ENCODE data around the gene IRF2.
A peak's percentile ranks its signal among the peaks of the same experiment; 100 is the strongest.

The IRF2 gene

DNA sequence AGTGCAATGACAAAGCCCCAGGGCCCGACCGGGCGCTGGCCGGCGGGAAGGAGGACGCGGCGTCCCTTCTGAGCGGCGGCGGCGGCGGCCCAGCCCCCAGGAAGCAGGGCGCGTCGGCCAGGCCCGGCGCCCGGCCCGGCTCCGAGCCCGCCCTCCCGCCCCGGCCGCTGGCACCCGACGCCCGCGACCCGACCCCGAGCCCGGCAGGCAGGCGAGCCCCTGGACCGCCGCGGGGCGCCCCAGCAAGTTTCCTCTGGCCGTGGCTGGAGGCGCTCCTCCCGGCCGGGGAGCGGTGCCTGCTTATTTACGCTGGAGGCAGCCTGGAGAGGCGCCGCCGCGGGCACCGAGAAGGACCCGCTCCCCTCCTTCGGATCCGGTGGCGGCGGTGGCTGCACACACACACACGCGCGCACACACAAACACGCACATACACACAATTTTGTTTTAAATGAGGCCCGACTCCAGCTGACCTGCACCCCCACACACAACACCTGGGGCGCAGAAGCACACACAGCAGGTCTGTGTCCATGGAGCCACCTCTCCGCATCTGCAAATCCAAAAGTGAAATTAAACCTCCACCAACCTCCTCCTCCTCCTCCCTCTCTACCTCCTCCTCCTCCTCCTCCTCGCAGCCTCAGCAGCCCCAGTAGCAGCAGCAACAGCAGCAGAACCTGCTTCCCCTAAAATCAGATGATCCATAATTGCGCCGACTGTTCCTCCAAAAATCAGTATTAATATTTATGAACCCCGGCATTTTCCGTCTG lies 669 bp downstream of the IRF2 start:
- DNase-seq, result no peak

DNA sequence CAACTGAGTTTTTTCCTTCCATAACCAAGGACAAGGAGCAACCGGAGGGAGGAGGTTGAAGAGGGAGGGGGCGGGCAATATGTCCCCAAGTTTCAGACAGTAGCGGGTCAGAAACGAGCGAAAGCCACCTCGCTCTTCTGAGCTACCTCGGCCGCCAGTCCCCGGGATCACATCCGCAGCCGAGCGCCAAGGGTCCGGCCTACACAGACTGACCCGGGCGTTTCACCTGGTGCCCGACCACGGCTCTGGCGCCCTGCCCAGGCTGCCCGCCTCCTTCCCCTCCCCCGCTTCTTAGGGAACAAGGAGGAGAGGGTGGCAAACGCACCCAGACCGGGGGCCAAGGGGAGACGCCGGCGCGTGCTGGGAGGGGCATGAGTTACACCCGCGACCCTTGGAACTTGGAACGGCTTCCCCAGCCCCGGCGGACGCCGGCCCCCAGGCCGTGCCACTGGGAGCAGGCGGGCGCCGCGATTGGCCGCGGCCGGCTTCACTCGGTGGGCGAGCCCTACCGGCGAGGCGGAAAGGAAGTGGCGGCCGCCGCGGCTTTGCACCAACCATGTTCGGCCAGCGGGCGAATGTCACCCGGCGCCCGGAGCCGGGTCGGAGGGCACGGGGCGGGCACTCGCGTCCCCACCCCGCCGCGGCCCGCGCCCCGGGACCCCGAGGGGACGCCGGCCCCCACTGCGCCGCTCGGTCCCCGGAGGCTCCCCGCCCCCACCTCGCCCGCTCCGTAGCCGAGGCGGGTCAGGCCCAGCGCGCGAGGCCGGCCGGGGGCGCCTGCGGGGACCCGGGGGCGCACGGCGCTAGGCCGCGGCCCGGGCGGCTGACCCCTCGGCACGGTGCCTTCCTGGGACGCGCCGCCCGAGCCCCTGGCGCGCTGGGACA lies 1.5 kb downstream of the IRF2 start:
- DNase-seq, result no peak

DNA sequence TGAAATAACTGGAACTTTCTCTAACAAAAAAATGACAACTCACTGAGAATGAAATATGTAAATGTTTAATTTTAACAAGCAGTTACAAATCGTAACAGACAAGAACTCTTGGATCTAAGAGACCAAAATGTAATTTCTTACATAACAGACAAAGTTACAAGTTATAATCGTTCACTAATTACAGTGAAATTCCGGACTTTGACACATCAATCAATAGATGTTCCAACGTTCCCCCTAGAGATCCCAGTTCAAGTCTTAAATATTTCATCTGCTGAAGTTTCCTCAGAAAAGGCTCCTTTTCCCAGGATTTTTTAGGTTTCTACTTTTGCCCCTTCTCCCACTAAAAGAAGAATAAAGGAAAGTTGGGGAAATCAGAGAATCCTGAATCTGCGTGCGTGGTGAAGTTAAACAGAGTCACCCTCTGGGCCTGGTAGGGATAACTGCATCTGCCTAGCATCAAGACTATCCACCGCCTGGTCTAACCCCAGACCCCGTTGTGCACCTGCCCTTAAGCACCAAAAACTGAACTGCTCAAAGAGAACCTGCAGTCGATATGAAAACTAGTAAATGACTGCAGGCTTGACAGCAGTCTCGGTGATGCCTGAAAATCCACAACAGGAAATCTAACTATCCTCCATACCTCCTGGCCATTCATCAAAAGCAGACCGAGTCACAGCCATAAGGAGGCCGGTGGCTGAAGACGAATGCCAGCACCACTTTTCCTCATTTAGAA lies 2.3 kb downstream of the IRF2 start:
- no peak for DNase-seq

DNA sequence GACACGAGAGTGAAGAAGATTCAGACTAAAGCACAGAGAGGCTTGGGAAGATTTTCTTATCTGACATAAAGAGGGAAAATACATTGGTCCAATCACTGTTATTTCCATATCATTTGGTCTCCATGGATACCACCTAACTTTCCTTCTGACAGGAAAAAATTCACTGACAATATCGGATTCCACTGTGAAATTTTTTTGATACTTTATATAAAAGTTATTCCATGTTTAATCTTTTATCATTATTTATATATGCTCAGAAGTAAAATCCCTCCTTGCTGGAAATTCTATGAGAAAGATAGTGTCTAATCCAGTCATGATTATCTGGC lies 3.6 kb downstream of the IRF2 start:
- DNase-seq, result no peak

DNA sequence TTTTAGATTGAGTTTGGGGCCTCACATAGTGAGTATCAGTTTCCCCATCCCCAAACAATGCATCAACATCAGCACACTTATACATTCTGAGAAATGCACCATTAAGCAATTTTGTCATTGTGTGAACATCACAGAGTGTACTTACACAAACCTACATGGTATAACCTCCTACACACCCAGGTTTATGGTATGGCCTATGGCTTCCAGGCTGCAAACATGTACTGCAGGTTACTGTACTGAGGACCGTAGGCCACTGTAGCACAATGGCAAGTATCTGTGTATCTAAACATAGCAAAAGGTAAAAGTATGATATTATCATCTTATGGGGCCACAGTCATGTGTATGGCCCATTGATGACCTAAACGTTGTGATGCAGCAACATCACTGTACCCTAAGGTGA lies 7.7 kb downstream of the IRF2 start:
- no peak for DNase-seq

DNA sequence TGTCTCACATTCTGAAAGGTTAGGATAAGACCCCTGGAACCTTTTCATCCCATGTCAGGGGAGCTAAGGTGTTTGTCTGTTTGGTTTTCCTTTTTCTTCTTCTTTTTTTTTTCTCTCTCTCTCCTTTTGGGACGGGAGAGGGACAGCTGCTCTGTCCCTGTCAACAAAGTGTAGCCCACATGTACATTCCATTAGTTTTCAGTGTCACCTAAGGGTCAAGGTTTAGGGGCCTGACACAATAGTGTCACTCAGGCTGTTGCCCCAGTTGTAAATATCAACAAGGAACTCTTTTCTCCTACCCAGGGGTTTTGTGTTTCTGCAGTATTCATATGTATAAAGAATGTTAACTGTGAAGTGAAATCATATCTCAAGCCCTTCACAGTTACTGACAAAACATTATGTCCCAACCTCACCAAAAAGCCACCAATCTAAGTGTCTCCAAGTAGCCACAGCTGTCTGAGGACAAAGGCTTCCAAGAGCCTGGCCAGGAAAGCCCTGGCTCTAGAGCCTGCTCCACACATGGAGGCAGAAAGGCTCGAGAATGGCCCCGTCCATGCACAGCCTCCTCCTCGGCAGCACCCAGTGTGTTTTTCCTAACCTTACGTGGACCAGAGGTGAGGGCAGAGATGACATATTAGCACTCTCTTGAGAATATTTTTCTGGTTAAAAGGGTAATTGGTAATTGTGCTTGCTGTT lies 9.4 kb downstream of the IRF2 start:
- DNase-seq, result no peak

DNA sequence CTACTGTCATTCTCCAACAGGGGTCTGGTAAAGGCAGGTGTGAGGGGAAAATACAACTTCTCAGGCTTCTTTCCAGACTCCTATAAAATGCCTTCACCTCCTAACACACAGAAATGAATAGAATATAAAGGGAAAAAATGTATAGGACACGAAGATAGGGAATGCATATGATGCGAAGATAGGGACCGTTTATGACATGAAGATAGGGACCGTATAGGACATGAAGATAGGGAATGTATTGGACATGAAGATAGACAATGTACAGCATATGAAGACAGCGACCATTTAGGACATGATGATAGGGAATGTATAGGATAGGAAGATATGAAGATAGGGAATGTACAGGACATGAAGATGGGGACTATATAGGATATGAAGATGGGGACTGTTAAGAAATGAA lies 10.5 kb downstream of the IRF2 start:
- DNase-seq, result no peak

DNA sequence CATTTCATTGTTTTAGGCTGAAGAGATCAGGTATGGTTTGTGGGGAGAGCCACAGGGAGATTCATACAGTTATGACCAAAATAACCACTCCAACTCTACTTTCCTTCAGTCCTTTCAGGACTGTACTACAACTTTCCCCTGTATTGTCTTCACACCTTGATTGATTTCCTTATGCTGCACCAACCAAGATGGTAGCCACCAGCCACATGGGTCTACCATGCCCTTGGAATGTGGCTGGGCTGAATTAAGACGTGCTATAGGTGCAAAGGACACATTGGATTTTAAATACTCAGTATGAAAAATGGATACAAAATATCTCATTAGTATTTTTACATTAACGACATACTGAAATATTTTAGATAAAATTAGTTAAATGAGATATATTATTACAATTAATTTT lies 11.2 kb downstream of the IRF2 start:
- no peak for DNase-seq

DNA sequence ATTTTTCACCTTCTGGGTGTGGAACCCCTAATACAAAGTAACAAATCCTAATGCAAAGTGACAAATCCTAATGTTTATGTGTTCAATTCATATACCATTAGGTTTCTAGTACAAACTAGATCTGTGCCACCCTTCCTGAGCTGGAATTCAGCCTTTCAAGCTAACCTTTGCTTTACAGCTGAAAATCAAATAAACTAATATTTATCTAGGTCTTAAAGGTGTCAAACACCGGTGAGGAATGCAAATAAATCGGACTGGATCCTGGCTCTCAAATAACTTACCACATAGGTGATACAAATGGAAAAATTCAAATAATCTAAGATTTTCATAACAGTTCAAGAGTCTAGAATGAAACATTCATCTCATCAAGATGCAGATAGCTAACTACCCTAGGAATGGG lies 11.6 kb downstream of the IRF2 start:
- DNase-seq, result no peak

DNA sequence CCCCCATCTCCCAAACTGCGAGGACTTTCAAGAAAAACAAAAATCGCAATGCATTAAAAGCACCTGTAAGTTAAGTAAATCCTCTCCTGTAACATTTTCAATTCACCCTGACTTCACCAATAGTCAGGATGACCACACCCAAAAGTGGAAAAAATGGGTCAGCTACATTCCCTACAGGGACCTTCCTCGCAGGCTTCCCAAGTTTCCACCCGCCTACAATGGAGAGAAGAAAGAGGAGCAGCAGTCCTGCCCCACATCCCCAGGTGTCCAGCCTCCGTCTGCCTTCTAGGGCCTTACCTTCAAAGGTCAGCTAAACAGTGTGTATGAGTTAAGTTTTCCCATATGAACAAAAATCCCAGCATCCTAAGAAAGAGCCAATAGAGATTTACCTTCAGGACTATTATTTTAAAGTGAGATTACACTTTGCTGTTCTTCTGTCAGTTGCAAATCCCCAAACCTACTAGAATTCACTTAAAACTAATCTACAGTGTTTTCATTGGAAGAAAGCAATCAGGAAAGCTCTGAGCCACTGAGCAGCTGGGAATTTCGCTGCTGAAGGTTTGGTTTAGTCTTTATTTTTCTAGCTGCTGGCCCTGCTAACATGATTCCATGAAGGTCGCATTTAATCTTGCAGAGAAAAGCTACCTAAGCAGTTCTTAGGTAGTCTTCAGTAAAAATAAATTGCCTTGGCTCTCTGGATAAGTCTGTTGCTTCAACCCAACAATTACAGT lies 12.5 kb downstream of the IRF2 start:
- no peak for DNase-seq

DNA sequence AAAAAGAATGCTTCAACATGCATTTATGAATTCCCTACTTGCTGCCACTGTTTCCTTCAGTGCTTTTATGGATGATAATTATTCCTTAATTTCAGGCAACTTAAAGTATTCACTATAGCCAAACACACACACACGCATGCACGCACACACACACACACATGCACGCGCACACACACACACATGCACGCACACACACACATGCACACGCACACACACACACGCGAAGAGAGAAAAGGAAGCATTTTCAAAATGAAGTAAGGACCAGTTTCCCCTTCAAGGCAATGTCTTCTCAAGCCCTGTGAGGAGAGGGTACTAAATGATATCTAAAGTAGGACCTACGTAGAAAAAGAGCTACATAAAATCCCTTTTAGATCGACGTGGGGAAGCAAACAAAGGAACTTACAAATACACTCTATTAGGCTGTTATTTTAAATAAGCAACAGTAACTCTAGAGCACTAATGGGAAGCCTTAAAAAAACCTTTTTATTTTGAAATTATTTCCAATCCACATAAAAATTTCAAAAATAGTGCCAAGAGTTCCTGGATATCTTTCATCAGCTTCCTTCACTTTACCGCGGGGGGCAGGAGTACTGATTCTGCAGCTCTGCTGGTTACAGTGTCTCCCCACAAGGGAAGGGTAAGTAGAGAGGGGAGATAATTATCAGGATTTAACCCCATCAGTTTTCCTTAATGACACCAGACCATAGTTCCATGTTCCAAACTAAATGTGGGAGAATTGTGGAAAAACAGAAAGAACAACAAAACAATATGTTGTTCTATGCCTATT lies 13.7 kb downstream of the IRF2 start:
- no peak for DNase-seq

DNA sequence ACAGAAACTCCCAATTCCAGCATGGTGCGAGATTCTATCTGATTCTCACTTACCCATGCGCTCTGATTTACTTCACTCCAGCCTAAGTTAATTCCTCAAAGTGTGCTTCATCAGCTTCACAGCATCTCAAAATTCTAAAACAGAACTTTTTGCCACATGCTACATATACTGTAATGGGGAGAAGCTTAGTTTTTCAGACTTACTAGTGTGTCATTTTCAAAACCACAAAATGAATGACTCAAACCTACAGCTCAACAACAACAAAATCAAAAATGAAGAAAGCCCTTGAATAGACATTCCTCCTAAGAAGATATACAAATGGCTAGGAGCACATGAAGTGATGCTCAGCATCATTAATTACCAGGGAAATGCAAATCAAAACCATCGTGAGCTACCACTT lies 14.9 kb downstream of the IRF2 start:
- DNase-seq, result no peak

DNA sequence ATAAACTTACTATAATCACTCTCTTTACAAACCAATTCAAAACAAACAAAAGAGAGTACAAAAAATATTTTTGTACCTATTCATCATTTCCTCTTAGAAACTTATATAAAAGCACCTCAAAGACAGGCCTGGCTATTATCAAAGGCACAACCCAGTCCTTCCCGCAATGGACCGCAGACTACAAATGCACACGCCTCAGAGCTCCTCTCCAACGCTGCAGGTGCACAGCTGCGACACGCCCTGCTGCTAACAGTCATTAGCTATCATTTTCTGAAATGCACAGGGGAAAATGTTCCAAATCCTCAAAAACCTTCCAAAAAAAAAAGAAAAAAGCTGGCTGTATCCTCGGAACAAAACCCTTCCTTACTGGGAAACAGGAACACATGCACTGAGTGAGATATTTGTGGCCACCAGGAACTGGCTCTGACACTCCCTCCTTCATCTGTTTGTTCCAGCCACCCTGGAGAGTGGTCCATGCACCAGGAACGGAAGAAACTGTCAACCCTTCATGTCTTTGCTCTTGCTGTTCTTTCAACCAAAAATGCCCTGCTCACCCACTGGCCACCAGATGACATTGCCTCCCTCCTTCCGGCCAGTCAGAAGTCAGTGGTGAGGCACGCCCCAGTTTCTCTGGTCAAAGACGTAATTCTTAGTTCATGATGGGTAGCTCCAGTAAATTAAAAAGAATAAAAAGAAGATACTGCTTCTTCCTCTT lies 16.7 kb downstream of the IRF2 start:
- DNase-seq, result peak; percentile 48 to 62

DNA sequence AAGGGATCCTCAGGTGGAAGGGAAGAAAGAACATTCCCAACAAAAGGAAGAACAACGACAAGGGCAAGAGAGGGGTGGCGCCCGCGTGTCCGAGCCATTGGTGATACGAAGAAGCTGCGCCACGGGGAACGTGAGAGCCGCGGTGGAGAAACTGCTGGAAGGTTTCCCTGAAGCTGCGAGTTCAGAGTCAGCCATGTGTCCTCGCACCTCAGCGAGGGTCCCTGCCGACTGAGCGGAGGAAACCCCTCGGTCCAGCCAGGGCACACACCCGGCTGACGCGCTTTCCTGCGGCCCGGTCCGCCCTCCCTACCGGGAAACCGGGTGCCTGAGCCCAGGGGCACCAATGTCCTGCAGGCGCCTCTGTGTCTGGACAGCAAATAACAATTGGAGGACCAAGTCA lies 18.0 kb downstream of the IRF2 start:
- no peak for DNase-seq

DNA sequence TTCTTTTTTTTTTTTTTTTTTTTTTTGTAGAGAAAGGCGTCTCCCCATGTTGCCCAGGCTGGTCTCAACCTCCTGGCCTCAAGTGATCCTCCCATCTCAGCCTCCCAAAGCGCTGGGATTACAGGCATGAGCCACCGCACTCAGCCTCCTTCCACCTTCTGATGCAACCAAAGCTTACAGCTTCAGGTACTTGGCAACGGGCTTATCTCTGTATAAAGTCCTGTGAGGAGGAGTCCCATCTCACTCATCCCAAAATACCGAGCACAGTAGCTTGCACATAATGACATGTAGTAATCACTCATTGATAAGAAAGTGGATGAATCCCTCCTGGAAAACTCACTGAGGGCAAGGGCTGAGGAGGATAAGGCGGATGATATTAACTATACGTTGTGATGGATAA lies 19.1 kb downstream of the IRF2 start:
- DNase-seq, result no peak

DNA sequence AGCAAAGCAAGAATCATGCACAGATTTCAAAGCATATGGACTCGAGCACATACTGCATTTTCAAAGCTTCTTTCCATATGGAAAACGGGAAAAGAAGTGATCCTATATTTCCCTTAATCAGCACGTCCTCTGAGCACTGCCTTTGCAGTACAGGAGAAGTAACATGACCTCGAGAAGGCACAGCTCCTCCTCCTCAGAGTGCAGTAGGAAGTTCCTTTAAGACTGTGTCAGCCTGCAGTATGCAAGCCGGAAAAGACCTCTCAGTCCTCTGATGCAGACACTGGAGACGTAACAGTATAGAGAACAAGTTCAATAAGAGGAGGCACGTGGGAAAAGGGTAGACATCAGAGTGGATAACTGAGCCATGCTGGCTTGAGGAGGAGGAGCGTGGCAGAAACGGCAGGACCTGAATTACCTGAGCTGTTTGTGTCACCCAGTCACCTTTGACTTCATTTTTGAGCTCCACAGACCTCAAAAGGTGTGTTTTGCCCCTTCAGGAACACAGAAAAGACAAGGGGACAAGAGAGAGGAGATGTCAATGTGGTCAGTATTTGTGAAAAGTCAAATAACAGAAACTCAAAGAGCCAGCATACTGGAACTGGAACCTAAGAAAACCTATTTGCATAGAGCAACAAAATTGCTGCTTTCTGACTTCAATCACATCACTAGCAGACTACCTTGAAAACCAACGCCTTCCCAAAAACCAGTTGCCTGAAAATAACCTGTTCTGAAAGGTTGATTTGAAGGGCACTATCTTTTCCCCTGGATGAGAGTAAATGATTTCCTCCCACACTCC lies 20.8 kb downstream of the IRF2 start:
- DNase-seq, result no peak

DNA sequence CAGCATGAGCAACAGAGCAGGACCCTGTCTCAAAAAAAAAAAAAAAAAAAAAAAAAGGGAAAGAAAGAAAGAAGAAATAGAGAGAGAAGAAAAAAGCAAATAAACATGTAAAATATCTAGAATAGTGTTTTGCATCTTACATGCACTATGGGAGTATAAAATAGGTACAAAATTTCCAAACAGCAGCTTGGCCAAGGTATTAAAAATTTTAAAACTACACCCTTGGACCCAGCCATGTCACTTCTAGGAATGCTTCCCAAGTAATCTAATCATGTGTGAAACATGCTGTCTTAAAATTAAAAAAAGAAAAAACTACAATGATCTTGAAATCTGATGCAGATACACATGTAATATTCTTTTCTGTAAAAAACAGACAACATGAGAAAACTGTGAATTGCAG lies 21.6 kb downstream of the IRF2 start:
- no peak for DNase-seq

DNA sequence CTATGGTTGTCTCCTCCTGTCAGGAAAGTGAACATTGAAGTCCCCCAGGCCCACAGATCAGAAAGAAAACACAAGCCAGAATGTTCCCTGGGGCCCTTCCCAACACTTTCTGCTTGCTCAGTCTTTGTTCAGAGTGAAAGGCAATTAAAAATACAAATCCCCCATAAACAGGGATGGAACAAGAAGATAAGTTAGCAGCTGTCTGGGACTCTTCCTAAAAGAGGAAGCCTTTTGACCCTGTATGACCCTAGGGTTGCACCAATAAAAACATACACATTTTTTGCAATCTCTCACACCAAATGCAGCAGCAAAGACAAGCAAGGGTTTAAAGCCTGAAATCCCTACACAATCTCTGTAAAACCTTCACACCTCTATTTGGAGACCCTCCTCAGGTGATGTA lies 22.6 kb downstream of the IRF2 start:
- DNase-seq, result no peak

DNA sequence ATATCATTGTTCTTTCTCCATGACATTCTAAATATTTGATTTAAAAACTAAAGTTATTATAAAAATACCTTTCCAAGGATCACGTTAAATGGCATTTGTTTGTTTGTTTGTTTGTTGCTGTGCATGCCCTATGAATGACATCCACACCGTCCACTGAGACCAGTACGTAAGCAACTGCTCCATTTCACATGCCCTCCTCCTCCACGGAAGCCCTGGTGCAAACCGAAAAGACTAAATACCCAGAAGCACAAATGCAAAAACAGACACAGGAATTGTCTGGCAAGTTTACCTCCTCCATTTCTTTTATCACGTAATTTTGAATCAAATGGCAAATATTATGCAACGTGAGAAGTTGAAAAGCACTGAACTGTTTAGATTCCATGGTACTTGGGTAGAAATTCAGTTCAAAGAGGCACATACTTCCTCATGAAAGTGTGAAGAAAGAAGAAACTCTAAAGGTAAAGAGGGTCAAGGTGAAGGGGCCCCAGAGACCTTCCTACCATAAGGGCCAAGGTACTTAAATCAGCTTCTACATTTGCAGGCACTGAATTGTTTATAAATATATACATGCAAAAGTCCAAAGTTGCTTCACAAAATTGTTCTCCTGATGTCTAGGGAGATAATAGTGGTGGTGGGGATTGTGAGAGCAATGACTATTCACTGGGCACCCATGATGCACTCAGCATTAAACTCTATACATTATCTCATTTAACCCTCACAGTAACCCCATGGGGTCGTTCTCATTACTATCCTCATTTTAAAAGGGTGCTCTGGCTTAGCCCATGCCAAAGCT lies 23.4 kb downstream of the IRF2 start:
- no peak for DNase-seq

Measured in cerebellar nuclear complex (tissue), 1 donor.